ENCODE results near the gene FOXI1. TPM values are rescaled to one million over a fixed set of nuclear protein-coding genes. Genes with fewer than 3 reads are reported as not detected.

FOXI1 gene
- not detected for total RNA-seq (2021; ENCODE audit: unreplicated experiment)
- not detected in 2 replicates for polyA plus RNA-seq (2012)
- Bru-seq, nascent RNA: not detected
- BruChase-seq, experiment 1, labeled RNA remaining after a 6-hour chase: not detected
- BruChase-seq, experiment 2, labeled RNA remaining after a 2-hour chase: not detected
- long read RNA-seq: 0 reads

DNA sequence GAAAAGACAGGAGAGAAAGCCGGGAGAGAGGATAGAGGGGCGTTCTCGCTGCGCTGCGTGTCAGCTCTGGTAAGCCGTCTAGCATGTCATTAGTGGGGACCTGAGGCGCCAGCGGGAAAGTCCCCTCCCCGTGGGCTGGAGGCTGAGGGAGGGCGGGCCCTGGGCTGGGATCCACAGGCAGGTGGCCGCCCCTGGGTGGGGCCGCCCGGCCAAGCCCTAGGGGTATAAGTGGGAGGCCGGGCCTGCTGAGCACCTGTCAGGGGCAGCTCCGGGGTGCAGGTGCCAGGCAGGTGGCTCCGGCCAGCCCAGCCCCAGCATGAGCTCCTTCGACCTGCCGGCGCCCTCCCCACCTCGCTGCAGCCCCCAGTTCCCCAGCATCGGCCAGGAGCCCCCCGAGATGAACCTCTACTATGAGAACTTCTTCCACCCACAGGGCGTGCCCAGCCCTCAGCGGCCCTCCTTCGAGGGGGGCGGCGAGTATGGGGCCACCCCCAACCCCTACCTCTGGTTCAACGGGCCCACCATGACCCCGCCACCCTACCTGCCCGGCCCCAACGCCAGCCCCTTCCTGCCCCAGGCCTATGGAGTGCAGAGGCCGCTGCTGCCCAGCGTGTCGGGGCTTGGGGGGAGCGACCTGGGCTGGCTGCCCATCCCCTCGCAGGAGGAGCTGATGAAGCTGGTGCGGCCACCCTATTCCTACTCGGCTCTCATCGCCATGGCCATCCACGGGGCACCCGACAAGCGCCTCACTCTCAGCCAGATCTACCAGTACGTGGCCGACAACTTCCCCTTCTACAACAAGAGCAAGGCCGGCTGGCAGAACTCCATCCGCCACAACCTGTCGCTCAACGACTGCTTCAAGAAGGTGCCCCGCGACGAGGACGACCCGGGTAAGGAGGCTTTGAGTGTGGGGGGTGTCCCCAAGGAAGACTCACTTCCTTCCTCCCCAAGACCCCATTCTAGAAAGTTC lies at the start of gene FOXI1:
Gene FOXI1 (plus strand): TSS at position 256 of the 970 bp plus-strand sequence. CDS start 61 bp downstream, at position 317.
- ATAC-seq (no peak), DNase-seq (ENCODE audit: low read depth, low spot score) (no peak)
- Histone ChIP-seq H3K4me2 (ENCODE audit: low read length) (no peak within 1 kb of the TSS), H2AFZ (ENCODE audit: low read depth, low read length, poor library complexity, severe bottlenecking) (no peak within 1 kb of the TSS), H3K9ac (ENCODE audit: low read length) (no peak within 1 kb of the TSS), H3K27ac (ENCODE audit: low read depth, low read length) (no peak within 1 kb of the TSS), H3K36me3 (ENCODE audit: control insufficient read depth in 1 of 2, insufficient read depth in 2 of 2, low read length in 2 of 2) (no peaks in the 10 kb centered on the region), H3K79me2 (ENCODE audit: insufficient read depth, low read length) (no peaks in the 10 kb centered on the region), H3K27me3 (ENCODE audit: insufficient read depth, low read length) (no peaks in the 10 kb centered on the region), H4K20me1 (ENCODE audit: insufficient read depth) (no peaks in the 10 kb centered on the region), H3K9me2 (ENCODE audit: insufficient read depth) (no peaks in the 10 kb centered on the region), H3K4me3 (replicated peaks in 1 of 2; ENCODE audit: low read depth in 1 of 2, low read length in 2 of 2) (no peak within 1 kb of the TSS), H3K9me3 (ENCODE audit: control insufficient read depth in 1 of 2, insufficient read depth in 1 of 2, low read depth in 1 of 2, low read length in 2 of 2) (no peaks in the 10 kb centered on the region), H3K4me1 (ENCODE audit: control insufficient read depth in 1 of 2, insufficient read depth in 2 of 2, low read length in 2 of 2) (no peaks in the 10 kb centered on the region)
- TF ChIP-seq JUND (IDR thresholded peaks at IDR 0.05) (no peak), EZH2 (IDR thresholded peaks at IDR 0.05) (no peak), ELF1 (IDR thresholded peaks at IDR 0.05; ENCODE audit: borderline replicate concordance, low read depth) (no peak), EZH2phosphoT487 (IDR thresholded peaks at IDR 0.05; ENCODE audit: borderline replicate concordance) (no peak), SIN3A (IDR thresholded peaks at IDR 0.05; ENCODE audit: low read depth) (no peak), CEBPB (IDR thresholded peaks at IDR 0.05; ENCODE audit: low read depth) (no peak), TCF7L2 (IDR thresholded peaks at IDR 0.05; ENCODE audit: borderline replicate concordance, extremely low read depth, insufficient read depth, insufficient read length) (no peak), MAX (IDR thresholded peaks at IDR 0.05) (no peak), FOSL1 (IDR thresholded peaks at IDR 0.05; ENCODE audit: low read depth) (no peak), POLR2A (IDR thresholded peaks at IDR 0.05; ENCODE audit: borderline replicate concordance, extremely low read depth, insufficient read depth, insufficient read length) (no peak), SP1 (IDR thresholded peaks at IDR 0.05; ENCODE audit: low read depth) (no peak), SRF (IDR thresholded peaks at IDR 0.05; ENCODE audit: low read depth) (no peak), ZFX (IDR thresholded peaks at IDR 0.05) (no peak), CBX3 (IDR thresholded peaks at IDR 0.05; ENCODE audit: low read depth) (no peak), RAD21 (IDR thresholded peaks at IDR 0.05; ENCODE audit: low read depth) (no peak), YY1 (IDR thresholded peaks at IDR 0.05; ENCODE audit: extremely low read depth, insufficient replicate concordance, low read depth, low read length) (no peak), EGR1 (IDR thresholded peaks at IDR 0.05; ENCODE audit: low read depth) (no peak), ZBTB33 (IDR thresholded peaks at IDR 0.05; ENCODE audit: extremely low read depth, insufficient replicate concordance, low read length) (no peak)
- TF ChIP-seq, protein P1, sequence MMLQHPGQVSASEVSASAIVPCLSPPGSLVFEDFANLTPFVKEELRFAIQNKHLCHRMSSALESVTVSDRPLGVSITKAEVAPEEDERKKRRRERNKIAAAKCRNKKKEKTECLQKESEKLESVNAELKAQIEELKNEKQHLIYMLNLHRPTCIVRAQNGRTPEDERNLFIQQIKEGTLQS (IDR thresholded peaks at IDR 0.05): no peak
- TF ChIP-seq, protein P2, sequence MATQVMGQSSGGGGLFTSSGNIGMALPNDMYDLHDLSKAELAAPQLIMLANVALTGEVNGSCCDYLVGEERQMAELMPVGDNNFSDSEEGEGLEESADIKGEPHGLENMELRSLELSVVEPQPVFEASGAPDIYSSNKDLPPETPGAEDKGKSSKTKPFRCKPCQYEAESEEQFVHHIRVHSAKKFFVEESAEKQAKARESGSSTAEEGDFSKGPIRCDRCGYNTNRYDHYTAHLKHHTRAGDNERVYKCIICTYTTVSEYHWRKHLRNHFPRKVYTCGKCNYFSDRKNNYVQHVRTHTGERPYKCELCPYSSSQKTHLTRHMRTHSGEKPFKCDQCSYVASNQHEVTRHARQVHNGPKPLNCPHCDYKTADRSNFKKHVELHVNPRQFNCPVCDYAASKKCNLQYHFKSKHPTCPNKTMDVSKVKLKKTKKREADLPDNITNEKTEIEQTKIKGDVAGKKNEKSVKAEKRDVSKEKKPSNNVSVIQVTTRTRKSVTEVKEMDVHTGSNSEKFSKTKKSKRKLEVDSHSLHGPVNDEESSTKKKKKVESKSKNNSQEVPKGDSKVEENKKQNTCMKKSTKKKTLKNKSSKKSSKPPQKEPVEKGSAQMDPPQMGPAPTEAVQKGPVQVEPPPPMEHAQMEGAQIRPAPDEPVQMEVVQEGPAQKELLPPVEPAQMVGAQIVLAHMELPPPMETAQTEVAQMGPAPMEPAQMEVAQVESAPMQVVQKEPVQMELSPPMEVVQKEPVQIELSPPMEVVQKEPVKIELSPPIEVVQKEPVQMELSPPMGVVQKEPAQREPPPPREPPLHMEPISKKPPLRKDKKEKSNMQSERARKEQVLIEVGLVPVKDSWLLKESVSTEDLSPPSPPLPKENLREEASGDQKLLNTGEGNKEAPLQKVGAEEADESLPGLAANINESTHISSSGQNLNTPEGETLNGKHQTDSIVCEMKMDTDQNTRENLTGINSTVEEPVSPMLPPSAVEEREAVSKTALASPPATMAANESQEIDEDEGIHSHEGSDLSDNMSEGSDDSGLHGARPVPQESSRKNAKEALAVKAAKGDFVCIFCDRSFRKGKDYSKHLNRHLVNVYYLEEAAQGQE (IDR thresholded peaks at IDR 0.05; ENCODE audit: low read depth): no peak
- BruUV-seq (replicated peaks): no TSS peak
- ChIA-PET CTCF (no interaction called here), RAD21 (ENCODE audit: low non-redundant PET in 1 of 2, low total read pairs in 2 of 2, uncharacterized antibody in 2 of 2, unreplicated experiment in 2 of 2) (no interaction called here), POLR2A (no interaction called here)
- intact Hi-C loops (cut with micrococcal nuclease): no loop called here

All from HCT116 (cell line).